Astrocyte (in vitro differentiated cells and primary cell): ENCODE data around the gene ULBP2. TPM values are rescaled to one million over a fixed set of nuclear protein-coding genes. Genes with fewer than 3 reads are reported as not detected.
A peak's percentile ranks its signal among the peaks of the same experiment; 100 is the strongest.
"Not testable (repeated sequence)": the region's sequence is repeated elsewhere in the genome, so short reads cannot be mapped to it uniquely, and the experiment has no call there.

Experiments used
- DNase-seq: peaks from one replicate; pipeline ENCODE4 v3.0.0-alpha.2; 2010; ENCODE audit warnings: low read depth
- FAIRE-seq: peaks from 2 replicates; lab custom pipeline; 2011; peaks lifted over from hg19 to GRCh38; lab: Jason Lieb, UNC
- H2AFZ ChIP-seq: 2 replicates; pipeline ENCODE4 v1.6.0; 2012; ENCODE audit warnings: low read depth, low read length, inconsistent platforms
- H3K27ac ChIP-seq: 2 replicates; pipeline ENCODE4 v1.5.1; 2011; ENCODE audit warnings: low read depth, low read length, inconsistent platforms
- H3K27me3 ChIP-seq: 2 replicates; pipeline ENCODE4 v1.6.0; 2011; ENCODE audit warnings: low read length, inconsistent platforms; ENCODE audit not compliant: insufficient read depth
- H3K36me3 ChIP-seq: 2 replicates; pipeline ENCODE4 v1.5.1; 2011; ENCODE audit warnings: low read length, inconsistent platforms; ENCODE audit not compliant: insufficient read depth
- H3K4me1 ChIP-seq: 2 replicates; pipeline ENCODE4 v1.5.1; 2011; ENCODE audit warnings: low read length, inconsistent platforms; ENCODE audit not compliant: insufficient read depth
- H3K4me2 ChIP-seq: 2 replicates; pipeline ENCODE4 v1.6.0; 2012; ENCODE audit warnings: low read length, inconsistent platforms
- H3K4me3 ChIP-seq: 2 replicates; pipeline ENCODE4 v1.5.1; 2011; ENCODE audit warnings: low read depth, mild to moderate bottlenecking, low read length, inconsistent platforms; ENCODE audit not compliant: insufficient read depth
- H3K79me2 ChIP-seq: 2 replicates; pipeline ENCODE4 v1.6.0; 2012; ENCODE audit warnings: mild to moderate bottlenecking, low read length, inconsistent platforms; ENCODE audit not compliant: insufficient read depth
- H3K9ac ChIP-seq: 2 replicates; pipeline ENCODE4 v1.6.0; 2012; ENCODE audit warnings: mild to moderate bottlenecking, low read length, inconsistent platforms
- H3K9me3 ChIP-seq: 2 replicates; pipeline ENCODE4 v1.5.1; 2012; ENCODE audit warnings: low read depth, mild to moderate bottlenecking, low read length, inconsistent platforms; ENCODE audit not compliant: insufficient read depth
- H4K20me1 ChIP-seq: 2 replicates; pipeline ENCODE4 v1.6.0; 2012; ENCODE audit warnings: low read length, inconsistent platforms; ENCODE audit not compliant: insufficient read depth
- H3K27ac Mint-ChIP-seq: one replicate; pipeline ENCODE4 v1.8.0; 2021; ENCODE audit warnings: mild to moderate bottlenecking, mixed read lengths; ENCODE audit not compliant: unreplicated experiment
- H3K27me3 Mint-ChIP-seq: one replicate; pipeline ENCODE4 v1.8.0; 2021; ENCODE audit warnings: low read depth, mixed read lengths; ENCODE audit not compliant: unreplicated experiment
- H3K36me3 Mint-ChIP-seq: one replicate; pipeline ENCODE4 v1.8.0; 2021; ENCODE audit warnings: low read depth, mixed read lengths; ENCODE audit not compliant: unreplicated experiment
- H3K4me1 Mint-ChIP-seq: one replicate; pipeline ENCODE4 v1.8.0; 2021; ENCODE audit warnings: low read depth, mixed read lengths; ENCODE audit not compliant: unreplicated experiment
- H3K4me3 Mint-ChIP-seq: one replicate; pipeline ENCODE4 v1.8.0; 2021; ENCODE audit warnings: mild to moderate bottlenecking, moderate library complexity, mixed read lengths; ENCODE audit not compliant: unreplicated experiment
- H3K9me3 Mint-ChIP-seq: one replicate; pipeline ENCODE4 v1.8.0; 2021; ENCODE audit warnings: mild to moderate bottlenecking, mixed read lengths; ENCODE audit not compliant: unreplicated experiment
- EZH2 ChIP-seq: IDR thresholded peaks from 2 replicates; pipeline ENCODE4 v1.6.1; 2012; ENCODE audit warnings: mild to moderate bottlenecking, low read length, inconsistent platforms; ENCODE audit not compliant: insufficient read depth
- total RNA-seq: library from RNA; stranded (reverse); gene quantifications from 2 replicates; pipeline ENCODE4 v1.2.1, GENCODE V29; 2021
- TF ChIP-seq, protein P1 (sequence below): IDR thresholded peaks from 2 replicates; pipeline ENCODE4 v1.5.1; 2011; ENCODE audit warnings: low read depth, mild to moderate bottlenecking, inconsistent platforms, low read length, moderate library complexity; ENCODE audit not compliant: insufficient read depth

Gene ULBP2
- total RNA-seq, 1 donor from 2014 or later, result 7.3 TPM

DNA sequence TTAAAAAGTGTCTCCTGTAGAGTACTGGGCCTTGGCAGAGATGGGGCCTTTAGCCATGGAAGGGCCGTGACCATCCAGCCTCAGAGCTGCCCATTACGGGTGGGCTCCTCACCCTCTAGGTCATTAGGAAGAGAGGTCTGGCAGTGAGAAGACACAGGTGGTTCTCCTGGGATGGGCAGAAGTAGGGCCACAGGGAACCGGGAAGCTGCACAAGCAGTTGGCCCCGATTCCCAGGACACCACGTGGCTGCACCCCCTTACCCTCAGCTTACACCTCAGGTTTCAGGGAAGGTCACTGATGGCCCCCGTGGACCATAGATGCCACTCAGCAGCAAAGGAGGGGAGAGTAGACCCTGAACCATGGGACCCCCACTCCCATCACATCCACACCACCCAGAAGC, 20.5 kb upstream of the ULBP2 start:
- DNase-seq, result no peak
- peaks cover 92% of the 10 kb centered on the region for H3K27me3 Mint-ChIP-seq

DNA sequence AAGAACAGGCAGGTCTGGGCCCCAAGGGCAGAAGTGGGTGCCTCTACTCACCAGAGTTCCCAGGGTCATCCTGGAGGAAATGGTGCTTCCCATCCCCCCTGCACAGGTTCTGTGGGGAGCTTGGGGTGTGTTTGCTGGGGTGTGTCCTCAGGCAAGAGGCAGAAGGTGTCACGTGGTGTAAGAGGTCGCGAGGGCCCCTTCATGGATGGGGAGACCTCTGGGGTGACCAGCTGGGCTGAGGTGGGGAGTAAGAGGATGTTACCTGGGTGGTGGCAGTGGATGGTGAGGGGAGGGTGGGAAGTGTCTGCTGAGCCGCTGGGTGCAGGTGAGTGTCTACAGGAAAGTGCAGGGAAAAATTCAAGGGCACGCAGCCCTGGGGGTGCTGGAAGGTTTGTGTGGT, 19.7 kb upstream of the ULBP2 start:
- not testable (repeated sequence) for H3K27me3 ChIP-seq, H3K79me2 ChIP-seq, H3K27ac ChIP-seq, H4K20me1 ChIP-seq, H2AFZ ChIP-seq, H3K9ac ChIP-seq, DNase-seq, H3K9me3 ChIP-seq, H3K4me3 ChIP-seq, H3K36me3 ChIP-seq, H3K4me3 Mint-ChIP-seq, H3K4me1 Mint-ChIP-seq, FAIRE-seq, H3K27ac Mint-ChIP-seq, H3K36me3 Mint-ChIP-seq
- Mint-ChIP-seq H3K27me3 (peaks cover 85% of the 10 kb centered on the region), H3K9me3 (peaks cover 23% of the 10 kb centered on the region)
- peaks cover 12% of the 10 kb centered on the region for H3K4me1 ChIP-seq
- H3K4me2 ChIP-seq, result peak overlapping the region; percentile 97

More for the DNA sequence above, 20.5 kb upstream of the ULBP2 start:
- no peak overlapping the region for H3K27ac ChIP-seq
- H3K9ac ChIP-seq, result no peak overlapping the region
- FAIRE-seq, result no peak
- Mint-ChIP-seq H3K4me3 (no peak overlapping the region), H3K36me3 (peaks cover 2% of the 10 kb centered on the region), H3K4me1 (peaks cover 2% of the 10 kb centered on the region), H3K27ac (no peak overlapping the region), H3K9me3 (peaks cover 23% of the 10 kb centered on the region)
- H3K79me2 ChIP-seq, result no peaks in the 10 kb centered on the region
- peaks cover 6% of the 10 kb centered on the region for H3K27me3 ChIP-seq
- TF ChIP-seq EZH2, result no peak
- TF ChIP-seq, protein P1, sequence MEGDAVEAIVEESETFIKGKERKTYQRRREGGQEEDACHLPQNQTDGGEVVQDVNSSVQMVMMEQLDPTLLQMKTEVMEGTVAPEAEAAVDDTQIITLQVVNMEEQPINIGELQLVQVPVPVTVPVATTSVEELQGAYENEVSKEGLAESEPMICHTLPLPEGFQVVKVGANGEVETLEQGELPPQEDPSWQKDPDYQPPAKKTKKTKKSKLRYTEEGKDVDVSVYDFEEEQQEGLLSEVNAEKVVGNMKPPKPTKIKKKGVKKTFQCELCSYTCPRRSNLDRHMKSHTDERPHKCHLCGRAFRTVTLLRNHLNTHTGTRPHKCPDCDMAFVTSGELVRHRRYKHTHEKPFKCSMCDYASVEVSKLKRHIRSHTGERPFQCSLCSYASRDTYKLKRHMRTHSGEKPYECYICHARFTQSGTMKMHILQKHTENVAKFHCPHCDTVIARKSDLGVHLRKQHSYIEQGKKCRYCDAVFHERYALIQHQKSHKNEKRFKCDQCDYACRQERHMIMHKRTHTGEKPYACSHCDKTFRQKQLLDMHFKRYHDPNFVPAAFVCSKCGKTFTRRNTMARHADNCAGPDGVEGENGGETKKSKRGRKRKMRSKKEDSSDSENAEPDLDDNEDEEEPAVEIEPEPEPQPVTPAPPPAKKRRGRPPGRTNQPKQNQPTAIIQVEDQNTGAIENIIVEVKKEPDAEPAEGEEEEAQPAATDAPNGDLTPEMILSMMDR, result no peak
- H3K9me3 ChIP-seq, result no peaks in the 10 kb centered on the region
- H3K4me3 ChIP-seq, result no peak overlapping the region
- no peaks in the 10 kb centered on the region for H3K36me3 ChIP-seq
- peaks cover 12% of the 10 kb centered on the region for H3K4me1 ChIP-seq
- H4K20me1 ChIP-seq, result no peaks in the 10 kb centered on the region
- H3K4me2 ChIP-seq, result no peak overlapping the region
- no peak overlapping the region for H2AFZ ChIP-seq

DNA sequence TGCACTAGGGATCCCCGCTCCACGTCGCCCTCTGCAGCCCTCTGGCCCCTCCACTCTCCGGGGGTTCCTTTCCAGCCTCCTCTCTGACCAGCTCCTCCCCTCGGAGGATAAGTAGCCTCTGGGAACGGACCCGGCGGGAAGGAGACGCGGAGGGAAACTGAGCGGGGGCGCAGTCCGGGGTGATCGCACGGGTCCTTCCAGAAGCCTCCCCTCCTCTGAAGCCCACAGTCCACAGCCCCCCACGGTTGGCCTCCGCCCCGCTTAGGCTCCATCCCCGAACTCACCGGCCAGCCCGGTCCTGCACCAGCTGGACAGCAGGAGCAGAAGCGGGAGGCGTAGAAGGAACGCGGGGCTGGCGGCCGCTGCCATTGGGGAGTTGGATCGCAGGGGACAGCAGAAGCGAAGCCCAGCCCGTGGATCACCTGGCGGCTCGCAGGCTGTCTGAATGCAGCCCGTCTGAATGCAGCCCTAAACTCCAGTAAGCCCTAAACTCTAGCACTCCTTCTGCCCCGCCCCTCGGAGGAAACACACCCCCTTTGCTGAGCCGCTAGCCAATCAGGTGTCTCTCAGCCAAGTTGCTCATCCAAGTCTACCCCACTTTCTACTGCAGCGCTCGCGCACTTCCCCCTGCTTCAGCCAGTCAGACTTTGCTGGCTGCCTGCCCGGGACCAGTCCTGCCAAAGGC, 19.0 kb upstream of the ULBP2 start, which contains the start of gene RAET1G:
RAET1G (minus strand) TSS at position 480 of the 685 bp plus-strand sequence; CDS start at position 369, 111 bp downstream.
- Histone ChIP-seq H3K36me3 (no peaks in the 10 kb centered on the region), H3K9ac (peak within 1 kb of the TSS; percentile 59), H4K20me1 (no peaks in the 10 kb centered on the region), H3K27me3 (peaks cover 6% of the 10 kb centered on the region), H3K4me3 (peak within 1 kb of the TSS; percentile 71), H3K27ac (no peak within 1 kb of the TSS), H3K4me2 (peak within 1 kb of the TSS; percentile 97), H3K79me2 (no peaks in the 10 kb centered on the region), H3K9me3 (no peaks in the 10 kb centered on the region), H2AFZ (peak within 1 kb of the TSS; percentile 97), H3K4me1 (peaks cover 12% of the 10 kb centered on the region)
- TF ChIP-seq EZH2, result no peak
- TF ChIP-seq, protein P1, result no peak
- Mint-ChIP-seq H3K27ac (no peak within 1 kb of the TSS), H3K36me3 (peaks cover 2% of the 10 kb centered on the region), H3K27me3 (peaks cover 86% of the 10 kb centered on the region), H3K4me3 (peak within 1 kb of the TSS; percentile 87), H3K9me3 (peaks cover 23% of the 10 kb centered on the region), H3K4me1 (peaks cover 2% of the 10 kb centered on the region)
- peak; percentile 90 for DNase-seq
- peak; percentile 29 for FAIRE-seq
